HepG2 (cell line): ENCODE data around the gene PVR. TPM values are rescaled to one million over a fixed set of nuclear protein-coding genes. Genes with fewer than 3 reads are reported as not detected.

ENCODE experiments used
- ATAC-seq: fragments of 200-7000 bp; cut with Tn5 transposase; 3 replicates; pipeline ENCODE4 v1.9.1; 2020; ENCODE audit warnings: mild to moderate bottlenecking, moderate library complexity
- BruUV-seq: library from RNA; stranded (reverse); fragments of 400-500 nt; replicated peaks from 2 replicates; lab custom pipeline; 2021; lab: Mats Ljungman, UMichigan
- CTCF ChIA-PET: fragments of 300-600 bp; formaldehyde crosslinking; extraction: SDS; loops from one replicate; lab custom pipeline; 2021; ENCODE audit warnings: low total read pairs, inconsistent platforms, low intra/inter-chr PET ratio; lab: Yijun Ruan, JAX
- POLR2A ChIA-PET: fragments of 350-600 bp; sonication (Branson Sonifier 250); formaldehyde crosslinking; loops from one replicate; lab custom pipeline; 2020; ENCODE audit warnings: antibody characterized with exemption, inconsistent platforms; lab: Yijun Ruan, JAX
- DNase-seq: peaks from one replicate; pipeline ENCODE4 v3.0.0-alpha.2; 2015; ENCODE audit warnings: low spot score
- FAIRE-seq: peaks from 3 replicates; lab custom pipeline; 2011; peaks lifted over from hg19 to GRCh38; lab: Jason Lieb, UNC
- H2AFZ ChIP-seq: one replicate; pipeline ENCODE4 v1.6.1; 2011; ENCODE audit warnings: low read length, inconsistent platforms
- H3K27ac ChIP-seq: fragments of 300-600 bp; 3 replicates; pipeline ENCODE4 v1.8.0; 2011; ENCODE audit warnings: mixed run types, mild to moderate bottlenecking, mixed read lengths, low read length, inconsistent platforms; ENCODE audit not compliant: insufficient read depth; ENCODE audit errors: extremely low read length
- H3K27me3 ChIP-seq, 2 experiments: fragments of 200-600 bp in 1 of 2; 2 replicates in 1 of 2; 3 replicates in 1 of 2; pipeline versions ENCODE4 v1.6.0 to v1.8.0; 2011; ENCODE audit warnings: low read length in 2 of 2, mild to moderate bottlenecking in 2 of 2, moderate library complexity in 2 of 2, inconsistent platforms in 1 of 2; ENCODE audit not compliant: insufficient read depth in 2 of 2, control insufficient read depth in 1 of 2
- H3K36me3 ChIP-seq, 2 experiments: fragments of 200-600 bp in 1 of 2; replicated peaks in 1 of 2; 2 replicates in 1 of 2; 3 replicates in 1 of 2; pipeline versions ENCODE4 v1.5.1 to v1.8.0; 2011; ENCODE audit warnings: low read length in 2 of 2, inconsistent platforms in 1 of 2; ENCODE audit not compliant: insufficient read depth in 2 of 2, control insufficient read depth in 1 of 2
- H3K4me1 ChIP-seq: 2 replicates; pipeline ENCODE4 v1.5.1; 2012; ENCODE audit warnings: low read length, inconsistent platforms; ENCODE audit not compliant: insufficient read depth
- H3K4me2 ChIP-seq: 2 replicates; pipeline ENCODE4 v1.6.0; 2011; ENCODE audit warnings: low read depth, low read length, inconsistent platforms
- H3K4me3 ChIP-seq, 3 experiments: fragments of 200-600 bp in 1 of 3; sonication (generic), shearing (Covaris generic) in 1 of 3; replicated peaks in 1 of 3; 2 replicates each; pipeline ENCODE4 v1.5.1; 2011 to 2016; ENCODE audit warnings: low read length in 3 of 3, inconsistent platforms in 2 of 3, low read depth in 2 of 3, mild to moderate bottlenecking in 2 of 3, control low read depth in 1 of 3, mixed read lengths in 1 of 3; ENCODE audit not compliant: insufficient read depth in 1 of 3
- H3K79me2 ChIP-seq: one replicate; pipeline ENCODE4 v1.6.1; 2011; ENCODE audit warnings: low read length, inconsistent platforms; ENCODE audit not compliant: insufficient read depth
- H3K9ac ChIP-seq: 2 replicates; pipeline ENCODE4 v1.6.0; 2011; ENCODE audit warnings: mild to moderate bottlenecking, low read depth, low read length, inconsistent platforms; ENCODE audit not compliant: insufficient read depth
- H3K9me3 ChIP-seq: 2 replicates; pipeline ENCODE4 v1.5.1; 2012; ENCODE audit warnings: mild to moderate bottlenecking, low read length
- H4K20me1 ChIP-seq: 2 replicates; pipeline ENCODE4 v1.6.0; 2011; ENCODE audit warnings: inconsistent platforms, mild to moderate bottlenecking, low read length, moderate library complexity; ENCODE audit not compliant: insufficient read depth
- AGO2 ChIP-seq: fragments of 200-400 bp; formaldehyde crosslinking; optimal IDR thresholded peaks from 2 replicates; pipeline ENCODE3; 2017; ENCODE audit warnings: mild to moderate bottlenecking, low read depth, low read length, moderate library complexity
- NFIC ChIP-seq: IDR thresholded peaks from 2 replicates; pipeline ENCODE4 v1.6.1; 2012; ENCODE audit warnings: mild to moderate bottlenecking, low read length, inconsistent platforms
- RBFOX2 ChIP-seq: fragments of 200-400 bp; formaldehyde crosslinking; IDR thresholded peaks from 2 replicates; pipeline ENCODE4 v1.6.1; 2017; ENCODE audit warnings: low read depth, mild to moderate bottlenecking, low read length
- ZBTB38 ChIP-seq: sonication (generic); formaldehyde crosslinking; IDR thresholded peaks from 2 replicates; pipeline ENCODE4 v1.5.1; 2020; ENCODE audit warnings: mild to moderate bottlenecking, missing genetic modification reagents
- ZBTB8A ChIP-seq: sonication (generic); formaldehyde crosslinking; IDR thresholded peaks from 2 replicates; pipeline ENCODE4 v1.4.0; 2020; ENCODE audit warnings: mild to moderate bottlenecking, low read depth, missing genetic modification reagents, borderline replicate concordance
- WGBS: methylation state at CpG from one replicate; pipeline ENCODE4 v1.1.6; 2017; ENCODE audit warnings: low lambda C conversion rate; 5-methylcytosine and 5-hydroxymethylcytosine counted together
- in situ Hi-C: cut with HindIII; loops from 2 replicates; pipeline ENCODE4 v1.10.0; 2017; ENCODE audit warnings: low pct_unique_long_range_greater_than_20kb; ENCODE audit not compliant: extremely low pct_ligation_motif_present
- intact Hi-C: fragments of 100-400 bp; cut with micrococcal nuclease; formaldehyde crosslinking; loops from one replicate; pipeline ENCODE4 v1.10.0; 2022; ENCODE audit not compliant: unreplicated experiment
- polyA plus RNA-seq, 8 experiments: library from polyadenylated mRNA; depleted of rRNA in 3 of 8; stranded (reverse) in 7 of 8; unstranded in 1 of 8; fragments of >200 nt; fragmentation: Illumina TruSeq in 4 of 8; extraction: Trizol in 4 of 8; gene quantifications; 2 replicates each; pipeline versions ENCODE4 v1.2.1 to v1.2.3, GENCODE V29; 2011 to 2016; ENCODE audit warnings: low read depth in 4 of 8, missing spikeins in 1 of 8, mixed read lengths in 1 of 8; ENCODE audit not compliant: insufficient read depth in 1 of 8
- total RNA-seq, 5 experiments: library from RNA; depleted of rRNA; stranded (reverse); fragments of >200 nt; fragmentation: Illumina TruSeq; extraction: Trizol; gene quantifications; 2 replicates each; pipeline ENCODE4 v1.2.3, GENCODE V29; 2016; ENCODE audit warnings: low read depth in 1 of 5
- TF ChIP-seq, protein P1 (sequence below): sonication (generic); formaldehyde crosslinking; IDR thresholded peaks from 2 replicates; pipeline ENCODE4 v1.4.0; 2020; ENCODE audit warnings: mild to moderate bottlenecking, missing genetic modification reagents
- TF ChIP-seq, protein P2 (sequence below): sonication (generic); formaldehyde crosslinking; IDR thresholded peaks from 2 replicates; pipeline ENCODE4 v1.4.0; 2020; ENCODE audit warnings: missing genetic modification reagents, borderline replicate concordance
- TF ChIP-seq, protein P3 (sequence below): sonication (generic); formaldehyde crosslinking; IDR thresholded peaks from 2 replicates; pipeline ENCODE4 v1.9.0; 2021; ENCODE audit warnings: missing genetic modification reagents, borderline replicate concordance

Gene PVR
- total and polyA plus RNA-seq, 2 of the 13 experiments (the other 11 are each of a cell fraction or from before 2014, with no cell fraction given), result 43.4 to 46.6 TPM

DNA sequence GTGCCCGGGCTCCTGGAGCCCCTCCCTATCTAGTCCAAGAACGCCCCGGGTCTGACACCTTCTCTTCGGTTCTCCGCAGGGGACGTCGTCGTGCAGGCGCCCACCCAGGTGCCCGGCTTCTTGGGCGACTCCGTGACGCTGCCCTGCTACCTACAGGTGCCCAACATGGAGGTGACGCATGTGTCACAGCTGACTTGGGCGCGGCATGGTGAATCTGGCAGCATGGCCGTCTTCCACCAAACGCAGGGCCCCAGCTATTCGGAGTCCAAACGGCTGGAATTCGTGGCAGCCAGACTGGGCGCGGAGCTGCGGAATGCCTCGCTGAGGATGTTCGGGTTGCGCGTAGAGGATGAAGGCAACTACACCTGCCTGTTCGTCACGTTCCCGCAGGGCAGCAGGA lies 3.4 kb downstream of the PVR start:
- H3K9ac ChIP-seq, result no peak overlapping the region
- TF ChIP-seq RBFOX2 (peak; percentile 73), NFIC (no peak), AGO2 (peak; percentile 89), ZBTB8A (no peak), ZBTB38 (CRISPR knock-in tag) (no peak)
- TF ChIP-seq, protein P1, sequence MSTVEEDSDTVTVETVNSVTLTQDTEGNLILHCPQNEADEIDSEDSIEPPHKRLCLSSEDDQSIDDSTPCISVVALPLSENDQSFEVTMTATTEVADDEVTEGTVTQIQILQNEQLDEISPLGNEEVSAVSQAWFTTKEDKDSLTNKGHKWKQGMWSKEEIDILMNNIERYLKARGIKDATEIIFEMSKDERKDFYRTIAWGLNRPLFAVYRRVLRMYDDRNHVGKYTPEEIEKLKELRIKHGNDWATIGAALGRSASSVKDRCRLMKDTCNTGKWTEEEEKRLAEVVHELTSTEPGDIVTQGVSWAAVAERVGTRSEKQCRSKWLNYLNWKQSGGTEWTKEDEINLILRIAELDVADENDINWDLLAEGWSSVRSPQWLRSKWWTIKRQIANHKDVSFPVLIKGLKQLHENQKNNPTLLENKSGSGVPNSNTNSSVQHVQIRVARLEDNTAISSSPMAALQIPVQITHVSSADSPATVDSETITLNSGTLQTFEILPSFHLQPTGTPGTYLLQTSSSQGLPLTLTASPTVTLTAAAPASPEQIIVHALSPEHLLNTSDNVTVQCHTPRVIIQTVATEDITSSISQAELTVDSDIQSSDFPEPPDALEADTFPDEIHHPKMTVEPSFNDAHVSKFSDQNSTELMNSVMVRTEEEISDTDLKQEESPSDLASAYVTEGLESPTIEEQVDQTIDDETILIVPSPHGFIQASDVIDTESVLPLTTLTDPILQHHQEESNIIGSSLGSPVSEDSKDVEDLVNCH (CRISPR knock-in tag), result no peak
- TF ChIP-seq, protein P2, sequence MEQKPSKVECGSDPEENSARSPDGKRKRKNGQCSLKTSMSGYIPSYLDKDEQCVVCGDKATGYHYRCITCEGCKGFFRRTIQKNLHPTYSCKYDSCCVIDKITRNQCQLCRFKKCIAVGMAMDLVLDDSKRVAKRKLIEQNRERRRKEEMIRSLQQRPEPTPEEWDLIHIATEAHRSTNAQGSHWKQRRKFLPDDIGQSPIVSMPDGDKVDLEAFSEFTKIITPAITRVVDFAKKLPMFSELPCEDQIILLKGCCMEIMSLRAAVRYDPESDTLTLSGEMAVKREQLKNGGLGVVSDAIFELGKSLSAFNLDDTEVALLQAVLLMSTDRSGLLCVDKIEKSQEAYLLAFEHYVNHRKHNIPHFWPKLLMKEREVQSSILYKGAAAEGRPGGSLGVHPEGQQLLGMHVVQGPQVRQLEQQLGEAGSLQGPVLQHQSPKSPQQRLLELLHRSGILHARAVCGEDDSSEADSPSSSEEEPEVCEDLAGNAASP (CRISPR knock-in tag), result no peak
- TF ChIP-seq, protein P3, sequence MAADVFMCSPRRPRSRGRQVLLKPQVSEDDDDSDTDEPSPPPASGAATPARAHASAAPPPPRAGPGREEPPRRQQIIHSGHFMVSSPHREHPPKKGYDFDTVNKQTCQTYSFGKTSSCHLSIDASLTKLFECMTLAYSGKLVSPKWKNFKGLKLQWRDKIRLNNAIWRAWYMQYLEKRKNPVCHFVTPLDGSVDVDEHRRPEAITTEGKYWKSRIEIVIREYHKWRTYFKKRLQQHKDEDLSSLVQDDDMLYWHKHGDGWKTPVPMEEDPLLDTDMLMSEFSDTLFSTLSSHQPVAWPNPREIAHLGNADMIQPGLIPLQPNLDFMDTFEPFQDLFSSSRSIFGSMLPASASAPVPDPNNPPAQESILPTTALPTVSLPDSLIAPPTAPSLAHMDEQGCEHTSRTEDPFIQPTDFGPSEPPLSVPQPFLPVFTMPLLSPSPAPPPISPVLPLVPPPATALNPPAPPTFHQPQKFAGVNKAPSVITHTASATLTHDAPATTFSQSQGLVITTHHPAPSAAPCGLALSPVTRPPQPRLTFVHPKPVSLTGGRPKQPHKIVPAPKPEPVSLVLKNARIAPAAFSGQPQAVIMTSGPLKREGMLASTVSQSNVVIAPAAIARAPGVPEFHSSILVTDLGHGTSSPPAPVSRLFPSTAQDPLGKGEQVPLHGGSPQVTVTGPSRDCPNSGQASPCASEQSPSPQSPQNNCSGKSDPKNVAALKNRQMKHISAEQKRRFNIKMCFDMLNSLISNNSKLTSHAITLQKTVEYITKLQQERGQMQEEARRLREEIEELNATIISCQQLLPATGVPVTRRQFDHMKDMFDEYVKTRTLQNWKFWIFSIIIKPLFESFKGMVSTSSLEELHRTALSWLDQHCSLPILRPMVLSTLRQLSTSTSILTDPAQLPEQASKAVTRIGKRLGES, result no peak
- in situ Hi-C loops, result no loop called here
- H3K36me3 ChIP-seq, result peaks cover 24 to 51% of the 10 kb centered on the region in 2 experiments
- H3K9me3 ChIP-seq, result no peaks in the 10 kb centered on the region
- no peak overlapping the region for H3K4me3 ChIP-seq
- H3K27ac ChIP-seq, result no peak overlapping the region
- H3K4me2 ChIP-seq, result no peak overlapping the region
- ATAC-seq, result no peak
- no TSS peak for BruUV-seq
- intact Hi-C loops, result no loop called here
- FAIRE-seq, result no peak
- H3K27me3 ChIP-seq, result no peaks in the 10 kb centered on the region; a peak in 1 of 5 replicates
- no peak for DNase-seq
- H3K4me1 ChIP-seq, result peaks cover 27% of the 10 kb centered on the region
- 97% methylated on average over 30 of the region's 31 CpGs for WGBS
- POLR2A ChIA-PET, result interaction anchor here (1.6 to 3.5 kb wide), 3 partner anchors 21 to 35 kb away, joined by 3 to 20 read pairs (median 4); partner anchors contain the start of gene IGSF23
- H2AFZ ChIP-seq, result no peak overlapping the region
- CTCF ChIA-PET, result no interaction called here
- peaks cover 13% of the 10 kb centered on the region for H4K20me1 ChIP-seq
- H3K79me2 ChIP-seq, result peaks cover 24% of the 10 kb centered on the region
